22Rv1 (cell line): ENCODE data around the gene NDRG3.

Experiments
- CTCF ChIP-seq: fragments of 450-650 bp; IDR thresholded peaks from 2 replicates; pipeline ENCODE4 v1.5.1; 2017; ENCODE audit warnings: mild to moderate bottlenecking
- ZFX ChIP-seq: fragments of 450-650 bp; IDR thresholded peaks from 2 replicates; pipeline ENCODE4 v1.6.1; 2017; ENCODE audit warnings: antibody characterized with exemption, borderline replicate concordance

GRCh38 chr20:36687850-36688249, 58.0 kb downstream of the NDRG3 start:
- TF ChIP-seq CTCF (no peak), ZFX (no peak)
